Fibroblast of the aortic adventitia (primary cell): ENCODE results near the gene DAB2IP. TPM values are rescaled to one million over a fixed set of nuclear protein-coding genes. Genes with fewer than 3 reads are reported as not detected.

Source experiments
- DNase-seq: peaks from one replicate; pipeline ENCODE4 v3.0.0-alpha.2; 2010; ENCODE audit warnings: low read depth
- H3K4me3 ChIP-seq: 2 replicates; pipeline ENCODE4 v1.5.1; 2011; ENCODE audit warnings: low read depth, mild to moderate bottlenecking, control low read depth, low read length, moderate library complexity
- CTCF ChIP-seq: IDR thresholded peaks from 2 replicates; pipeline ENCODE4 v1.5.1; 2011; ENCODE audit warnings: mild to moderate bottlenecking, low read length, control low read depth, inconsistent platforms; ENCODE audit not compliant: insufficient read depth
- total RNA-seq: library from RNA; depleted of rRNA; stranded (reverse); fragments of >200 nt; gene quantifications from 2 replicates; pipeline ENCODE4 v1.2.3, GENCODE V29; 2012; ENCODE audit warnings: low replicate concordance

DAB2IP gene
- total RNA-seq, 1 donor = 17.4 TPM

GRCh38 chr9:121735065-121735792, 83.8 kb downstream of the DAB2IP start:
- peak; percentile 59 for TF ChIP-seq CTCF
- peak; percentile 49 for DNase-seq
- H3K4me3 ChIP-seq = no peak overlapping the region

GRCh38 chr9:121735793-121736770, 84.6 kb downstream of the DAB2IP start:
- TF ChIP-seq CTCF = no peak
- DNase-seq = peak; percentile 59
- peak overlapping the region; percentile 44 for H3K4me3 ChIP-seq

GRCh38 chr9:121736934-121737462, 85.6 kb downstream of the DAB2IP start:
- DNase-seq = no peak
- H3K4me3 ChIP-seq = no peak overlapping the region
- no peak for TF ChIP-seq CTCF

- no peak for DNase-seq
- H3K4me3 ChIP-seq = no peak overlapping the region
- TF ChIP-seq CTCF = no peak
Observed at GRCh38 chr9:121737481-121737931, 86.1 kb downstream of the DAB2IP start.

- no peak for DNase-seq
- TF ChIP-seq CTCF = no peak
- no peak overlapping the region for H3K4me3 ChIP-seq
Observed at GRCh38 chr9:121738411-121738810, 87.0 kb downstream of the DAB2IP start.

GRCh38 chr9:121738968-121739367, 87.5 kb downstream of the DAB2IP start:
- no peak overlapping the region for H3K4me3 ChIP-seq
- DNase-seq = peak; percentile 70
- no peak for TF ChIP-seq CTCF
